Measurements from ENCODE around the gene PKD2L1. TPM values are rescaled to one million over a fixed set of nuclear protein-coding genes. Genes with fewer than 3 reads are reported as not detected.

The PKD2L1 gene
- total and polyA plus RNA-seq, 9 of the 15 experiments (the other 6 are each of a cell fraction or from before 2014, with no cell fraction given): not detected

DNA sequence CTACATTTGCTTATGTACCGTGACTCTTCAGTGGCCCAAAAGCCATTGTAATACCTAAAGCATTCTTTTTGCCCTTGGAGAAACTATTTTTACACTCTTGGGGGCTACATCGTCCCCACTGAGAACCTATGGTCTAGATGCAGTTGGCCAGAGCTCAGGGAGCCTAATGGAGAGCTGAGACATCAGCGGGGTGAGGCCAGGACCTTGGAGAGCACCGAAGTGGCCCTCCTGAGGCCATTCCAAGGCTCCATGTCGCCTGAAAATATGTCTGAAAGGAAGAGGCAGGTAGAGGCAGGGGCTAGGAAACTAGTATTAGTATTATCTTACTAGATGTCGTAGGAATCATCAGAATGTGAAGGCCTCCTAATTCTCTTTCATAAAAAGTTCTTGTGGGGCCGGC, 4.9 kb downstream of the PKD2L1 start (continued):
- TF ChIP-seq, protein P1, sequence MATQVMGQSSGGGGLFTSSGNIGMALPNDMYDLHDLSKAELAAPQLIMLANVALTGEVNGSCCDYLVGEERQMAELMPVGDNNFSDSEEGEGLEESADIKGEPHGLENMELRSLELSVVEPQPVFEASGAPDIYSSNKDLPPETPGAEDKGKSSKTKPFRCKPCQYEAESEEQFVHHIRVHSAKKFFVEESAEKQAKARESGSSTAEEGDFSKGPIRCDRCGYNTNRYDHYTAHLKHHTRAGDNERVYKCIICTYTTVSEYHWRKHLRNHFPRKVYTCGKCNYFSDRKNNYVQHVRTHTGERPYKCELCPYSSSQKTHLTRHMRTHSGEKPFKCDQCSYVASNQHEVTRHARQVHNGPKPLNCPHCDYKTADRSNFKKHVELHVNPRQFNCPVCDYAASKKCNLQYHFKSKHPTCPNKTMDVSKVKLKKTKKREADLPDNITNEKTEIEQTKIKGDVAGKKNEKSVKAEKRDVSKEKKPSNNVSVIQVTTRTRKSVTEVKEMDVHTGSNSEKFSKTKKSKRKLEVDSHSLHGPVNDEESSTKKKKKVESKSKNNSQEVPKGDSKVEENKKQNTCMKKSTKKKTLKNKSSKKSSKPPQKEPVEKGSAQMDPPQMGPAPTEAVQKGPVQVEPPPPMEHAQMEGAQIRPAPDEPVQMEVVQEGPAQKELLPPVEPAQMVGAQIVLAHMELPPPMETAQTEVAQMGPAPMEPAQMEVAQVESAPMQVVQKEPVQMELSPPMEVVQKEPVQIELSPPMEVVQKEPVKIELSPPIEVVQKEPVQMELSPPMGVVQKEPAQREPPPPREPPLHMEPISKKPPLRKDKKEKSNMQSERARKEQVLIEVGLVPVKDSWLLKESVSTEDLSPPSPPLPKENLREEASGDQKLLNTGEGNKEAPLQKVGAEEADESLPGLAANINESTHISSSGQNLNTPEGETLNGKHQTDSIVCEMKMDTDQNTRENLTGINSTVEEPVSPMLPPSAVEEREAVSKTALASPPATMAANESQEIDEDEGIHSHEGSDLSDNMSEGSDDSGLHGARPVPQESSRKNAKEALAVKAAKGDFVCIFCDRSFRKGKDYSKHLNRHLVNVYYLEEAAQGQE (IDR thresholded peaks at IDR 0.05; ENCODE audit: borderline replicate concordance): peak; percentile 97
- TF ChIP-seq, protein P1 (CRISPR knock-in tag; IDR thresholded peaks at IDR 0.05; ENCODE audit: low read depth): peak; percentile 92
- no peak for TF ChIP-seq ZNF431 (CRISPR knock-in tag; IDR thresholded peaks at IDR 0.05)
